Measurements from ENCODE around the gene PLXDC2.

GRCh38 chr10:19911886-19912285, 95.7 kb downstream of the PLXDC2 start:
- TF ChIP-seq, protein P1, sequence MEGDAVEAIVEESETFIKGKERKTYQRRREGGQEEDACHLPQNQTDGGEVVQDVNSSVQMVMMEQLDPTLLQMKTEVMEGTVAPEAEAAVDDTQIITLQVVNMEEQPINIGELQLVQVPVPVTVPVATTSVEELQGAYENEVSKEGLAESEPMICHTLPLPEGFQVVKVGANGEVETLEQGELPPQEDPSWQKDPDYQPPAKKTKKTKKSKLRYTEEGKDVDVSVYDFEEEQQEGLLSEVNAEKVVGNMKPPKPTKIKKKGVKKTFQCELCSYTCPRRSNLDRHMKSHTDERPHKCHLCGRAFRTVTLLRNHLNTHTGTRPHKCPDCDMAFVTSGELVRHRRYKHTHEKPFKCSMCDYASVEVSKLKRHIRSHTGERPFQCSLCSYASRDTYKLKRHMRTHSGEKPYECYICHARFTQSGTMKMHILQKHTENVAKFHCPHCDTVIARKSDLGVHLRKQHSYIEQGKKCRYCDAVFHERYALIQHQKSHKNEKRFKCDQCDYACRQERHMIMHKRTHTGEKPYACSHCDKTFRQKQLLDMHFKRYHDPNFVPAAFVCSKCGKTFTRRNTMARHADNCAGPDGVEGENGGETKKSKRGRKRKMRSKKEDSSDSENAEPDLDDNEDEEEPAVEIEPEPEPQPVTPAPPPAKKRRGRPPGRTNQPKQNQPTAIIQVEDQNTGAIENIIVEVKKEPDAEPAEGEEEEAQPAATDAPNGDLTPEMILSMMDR (IDR thresholded peaks at IDR 0.05; ENCODE audit: borderline replicate concordance, extremely low read depth, low read length, poor library complexity, severe bottlenecking) = no peak
- no peak for TF ChIP-seq EZH2 (IDR thresholded peaks at IDR 0.05; ENCODE audit: borderline replicate concordance, low read depth, low read length, severe bottlenecking)

Data from DND-41 (cell line).